HEK293 (cell line): Measurements from ENCODE around the gene AKR7A3.

Source experiments
- CTCF ChIA-PET: fragments of 350-600 bp; formaldehyde crosslinking; extraction: SDS; loops from one replicate; lab custom pipeline; 2021; ENCODE audit warnings: antibody characterized with exemption; lab: Yijun Ruan, JAX
- POLR2A ChIA-PET: fragments of 300-600 bp; formaldehyde crosslinking; extraction: SDS; loops from one replicate; lab custom pipeline; 2020; ENCODE audit warnings: antibody characterized with exemption, inconsistent platforms; lab: Yijun Ruan, JAX
- H3K27ac ChIP-seq: fragments of 200-500 bp; sonication (Bioruptor generic); 2 replicates; pipeline ENCODE4 v1.5.1; 2014; ENCODE audit warnings: low read depth, low read length, control low read depth, inconsistent platforms; ENCODE audit errors: extremely low read depth
- H3K36me3 ChIP-seq, 2 experiments: fragments of 200-500 bp in 1 of 2; sonication (Bioruptor generic) in 1 of 2; 1 replicate in 1 of 2; 2 replicates in 1 of 2; pipeline ENCODE4 v1.5.1; 2014 to 2017; ENCODE audit warnings: inconsistent platforms in 2 of 2, low read length in 2 of 2; ENCODE audit not compliant: control insufficient read depth in 2 of 2, insufficient read depth in 1 of 2
- H3K4me1 ChIP-seq: fragments of 200-500 bp; sonication (Bioruptor generic); 2 replicates; pipeline ENCODE4 v1.5.1; 2014; ENCODE audit warnings: mild to moderate bottlenecking, low read length, inconsistent platforms; ENCODE audit not compliant: control insufficient read depth, insufficient read depth
- H3K4me3 ChIP-seq: 2 replicates; pipeline ENCODE4 v1.5.1; 2011; ENCODE audit warnings: low read depth, mild to moderate bottlenecking, control low read depth, low read length, moderate library complexity
- H3K9me3 ChIP-seq: fragments of 200-500 bp; sonication (Bioruptor generic); 2 replicates; pipeline ENCODE4 v1.5.1; 2014; ENCODE audit warnings: low read depth, low read length, inconsistent platforms; ENCODE audit not compliant: control insufficient read depth, insufficient read depth
- CTCF ChIP-seq: fragments of 450-650 bp; formaldehyde crosslinking; IDR thresholded peaks from 2 replicates; pipeline ENCODE4 v1.5.1; 2016; ENCODE audit warnings: missing biosample characterization, missing genetic modification characterization
- EGR2 ChIP-seq: fragments of 450-650 bp; formaldehyde crosslinking; IDR thresholded peaks from 2 replicates; pipeline ENCODE4 v1.5.1; 2016; ENCODE audit warnings: low read depth, missing biosample characterization, missing genetic modification characterization
- GLIS2 ChIP-seq: fragments of 450-650 bp; formaldehyde crosslinking; IDR thresholded peaks from 2 replicates; pipeline ENCODE4 v1.5.1; 2016; ENCODE audit warnings: missing biosample characterization, missing genetic modification characterization
- KLF9 ChIP-seq: fragments of 450-650 bp; formaldehyde crosslinking; IDR thresholded peaks from 2 replicates; pipeline ENCODE4 v1.5.1; 2016; ENCODE audit warnings: missing biosample characterization, missing genetic modification characterization, low read depth
- PATZ1 ChIP-seq: fragments of 450-650 bp; formaldehyde crosslinking; IDR thresholded peaks from 2 replicates; pipeline ENCODE4 v1.5.1; 2016; ENCODE audit warnings: missing biosample characterization, missing genetic modification characterization
- RBAK ChIP-seq: fragments of 450-650 bp; formaldehyde crosslinking; IDR thresholded peaks from 2 replicates; pipeline ENCODE4 v1.5.1; 2016; ENCODE audit warnings: missing biosample characterization, missing genetic modification characterization
- ZBTB10 ChIP-seq: fragments of 450-650 bp; formaldehyde crosslinking; IDR thresholded peaks from 2 replicates; pipeline ENCODE4 v1.5.1; 2016; ENCODE audit warnings: missing biosample characterization, missing genetic modification characterization
- ZBTB11 ChIP-seq: fragments of 450-650 bp; formaldehyde crosslinking; conservative IDR thresholded peaks from 2 replicates; pipeline ENCODE4 v1.5.1; 2016; ENCODE audit warnings: low read depth, missing biosample characterization, missing genetic modification characterization
- ZBTB20 ChIP-seq: fragments of 450-650 bp; formaldehyde crosslinking; IDR thresholded peaks from 2 replicates; pipeline ENCODE4 v1.5.1; 2016; ENCODE audit warnings: missing biosample characterization, missing genetic modification characterization
- ZBTB26 ChIP-seq: fragments of 450-650 bp; formaldehyde crosslinking; optimal IDR thresholded peaks from 2 replicates; pipeline ENCODE3; 2016; ENCODE audit warnings: missing biosample characterization, mild to moderate bottlenecking, missing genetic modification characterization
- ZFHX2 ChIP-seq: fragments of 450-650 bp; formaldehyde crosslinking; conservative IDR thresholded peaks from 2 replicates; pipeline ENCODE4 v1.5.1; 2016; ENCODE audit warnings: missing biosample characterization, missing genetic modification characterization
- ZNF335 ChIP-seq: fragments of 450-650 bp; formaldehyde crosslinking; conservative IDR thresholded peaks from 2 replicates; pipeline ENCODE4 v1.5.1; 2016; ENCODE audit warnings: missing biosample characterization, missing genetic modification characterization
- ZNF391 ChIP-seq: fragments of 450-650 bp; formaldehyde crosslinking; IDR thresholded peaks from 2 replicates; pipeline ENCODE4 v1.5.1; 2016; ENCODE audit warnings: low read depth, missing biosample characterization, missing genetic modification characterization, borderline replicate concordance
- ZNF398 ChIP-seq: fragments of 450-650 bp; formaldehyde crosslinking; IDR thresholded peaks from 2 replicates; pipeline ENCODE4 v1.5.1; 2017; ENCODE audit warnings: missing biosample characterization, missing genetic modification characterization
- ZNF501 ChIP-seq: fragments of 450-650 bp; formaldehyde crosslinking; IDR thresholded peaks from 2 replicates; pipeline ENCODE4 v1.5.1; 2016; ENCODE audit warnings: missing biosample characterization, missing genetic modification characterization
- ZNF513 ChIP-seq: fragments of 450-650 bp; IDR thresholded peaks from 2 replicates; pipeline ENCODE4 v1.5.1; 2018; ENCODE audit warnings: missing biosample characterization, missing genetic modification characterization
- ZNF530 ChIP-seq: fragments of 450-650 bp; formaldehyde crosslinking; IDR thresholded peaks from 2 replicates; pipeline ENCODE4 v1.5.1; 2016; ENCODE audit warnings: low read depth, missing biosample characterization, missing genetic modification characterization
- ZNF548 ChIP-seq: fragments of 450-650 bp; formaldehyde crosslinking; IDR thresholded peaks from 2 replicates; pipeline ENCODE4 v1.5.1; 2016; ENCODE audit warnings: missing biosample characterization, missing genetic modification characterization
- ZNF639 ChIP-seq: fragments of 450-650 bp; formaldehyde crosslinking; IDR thresholded peaks from 2 replicates; pipeline ENCODE4 v1.5.1; 2016; ENCODE audit warnings: missing biosample characterization, missing genetic modification characterization
- ZSCAN16 ChIP-seq: fragments of 450-650 bp; formaldehyde crosslinking; IDR thresholded peaks from 2 replicates; pipeline ENCODE4 v1.5.1; 2016; ENCODE audit warnings: missing biosample characterization, missing genetic modification characterization

AKR7A3 gene

GRCh38 chr1:19311503-19311930 is 22.9 kb upstream of the AKR7A3 start:
- Histone ChIP-seq H3K4me1 (peaks cover 2% of the 10 kb centered on the region; the same call in 1 of the 2 replicates), H3K27ac (peak overlapping the region; percentile 77; the same call in 1 of the 2 replicates), H3K4me3 (peak overlapping the region; percentile 73), H3K36me3 (peaks cover 0 to 62% of the 10 kb centered on the region in 2 experiments; a peak in 2 of 3 replicates), H3K9me3 (no peaks in the 10 kb centered on the region)
- ChIA-PET POLR2A (interaction anchor here (1.8 to 1.9 kb wide), 2 partner anchors 11 to 60 kb away, joined by 5 to 8 read pairs; partner anchors contain the start of genes EMC1 and MRTO4), CTCF (interaction anchor here (0.7 to 1.9 kb wide), 2 partner anchors 49 to 350 kb away, joined by 3 to 7 read pairs; no protein-coding TSS in a partner anchor)
- peak; percentile 89 for TF ChIP-seq ZBTB26
- TF ChIP-seq ZNF335 (tag by site-specific recombination), result peak; percentile 65
- peak; percentile 79 for TF ChIP-seq ZNF398 (tag by site-specific recombination)
- TF ChIP-seq ZFHX2, result peak; percentile 35
- no peak for TF ChIP-seq ZNF513 (tag by site-specific recombination)
- TF ChIP-seq ZNF548 (tag by site-specific recombination), result no peak
- TF ChIP-seq ZSCAN16 (tag by site-specific recombination), result no peak
- peak; percentile 41 for TF ChIP-seq EGR2 (tag by site-specific recombination)
- peak; percentile 19; the same call in 1 of the 2 replicates for TF ChIP-seq CTCF (tag by site-specific recombination)
- 0 out of 2 replicates have a peak, but pooled peaks have one; percentile 42 for TF ChIP-seq ZNF501
- TF ChIP-seq RBAK (tag by site-specific recombination), result no peak
- TF ChIP-seq ZNF530, result no peak
- peak; percentile 42; the same call in 1 of the 2 replicates for TF ChIP-seq GLIS2 (tag by site-specific recombination)
- TF ChIP-seq ZNF391 (tag by site-specific recombination), result peak; percentile 32; the same call in 1 of the 2 replicates
- TF ChIP-seq PATZ1 (tag by site-specific recombination), result peak; percentile 37; the same call in 1 of the 2 replicates
- no peak for TF ChIP-seq KLF9
- no peak for TF ChIP-seq ZNF639
- 0 out of 2 replicates have a peak, but pooled peaks have one; percentile 11 for TF ChIP-seq ZBTB11 (tag by site-specific recombination)
- TF ChIP-seq ZBTB20 (tag by site-specific recombination), result peak; percentile 10; the same call in 1 of the 2 replicates
- TF ChIP-seq ZBTB10 (tag by site-specific recombination), result 0 out of 2 replicates have a peak, but pooled peaks have one; percentile 21
